HCT116 (cell line): Measurements from ENCODE around the gene MATK. TPM values are rescaled to one million over a fixed set of nuclear protein-coding genes. Genes with fewer than 3 reads are reported as not detected.

Source experiments
- ATAC-seq: fragments of 200-7000 bp; cut with Tn5 transposase; 2 replicates; pipeline ENCODE4 v1.9.1; 2020; ENCODE audit warnings: mild to moderate bottlenecking, moderate library complexity
- BruUV-seq: library from RNA; stranded (reverse); fragments of 400-500 nt; replicated peaks from 2 replicates; lab custom pipeline; 2021; lab: Mats Ljungman, UMichigan
- CTCF ChIA-PET: fragments of 300-600 bp; sonication (Branson Sonifier 250); formaldehyde crosslinking; loops from one replicate; lab custom pipeline; 2021; ENCODE audit warnings: antibody characterized with exemption; lab: Charles Lee
- POLR2A ChIA-PET: fragments of 300-600, 350-600 bp; sonication (Branson Sonifier 250); formaldehyde crosslinking; loops from one replicate; lab custom pipeline; 2021; ENCODE audit warnings: antibody characterized with exemption; lab: Charles Lee
- RAD21 ChIA-PET, 2 experiments: fragments of 300-600 bp; sonication (Branson Sonifier 250); formaldehyde crosslinking; loops; one replicate each; lab custom pipeline; 2023; ENCODE audit warnings: low total read pairs in 2 of 2; ENCODE audit not compliant: uncharacterized antibody in 2 of 2, unreplicated experiment in 2 of 2, low non-redundant PET in 1 of 2; lab: Charles Lee
- DNase-seq: peaks from one replicate; pipeline ENCODE4 v3.0.0-alpha.2; 2010; ENCODE audit warnings: low read depth, low spot score
- H2AFZ ChIP-seq: fragments of 200-600 bp; shearing (Covaris generic), sonication (generic); 2 replicates; pipeline ENCODE4 v1.6.1; 2017; ENCODE audit warnings: low read depth, mixed run types, mixed read lengths, antibody characterized with exemption, low read length; ENCODE audit not compliant: poor library complexity, severe bottlenecking
- H3K27ac ChIP-seq: 2 replicates; pipeline ENCODE4 v1.5.1; 2012; ENCODE audit warnings: low read depth, low read length
- H3K27me3 ChIP-seq: fragments of 200-600 bp; sonication (generic); 2 replicates; pipeline ENCODE4 v1.6.1; 2016; ENCODE audit warnings: mixed run types, low read length, mixed read lengths; ENCODE audit not compliant: insufficient read depth
- H3K36me3 ChIP-seq, 2 experiments: fragments of 200-500 bp in 1 of 2; fragments of 200-600 bp in 1 of 2; sonication (Bioruptor generic) in 1 of 2; sonication (generic) in 1 of 2; 2 replicates each; pipeline versions ENCODE4 v1.5.1 to v1.6.1; 2014 to 2016; ENCODE audit warnings: low read length in 2 of 2, inconsistent platforms in 1 of 2, mixed read lengths in 1 of 2, mixed run types in 1 of 2; ENCODE audit not compliant: insufficient read depth in 2 of 2, control insufficient read depth in 1 of 2
- H3K4me1 ChIP-seq, 2 experiments: fragments of 200-600 bp in 1 of 2; sonication (generic) in 1 of 2; 2 replicates each; pipeline versions ENCODE4 v1.5.1 to v1.6.1; 2012 to 2017; ENCODE audit warnings: low read length in 2 of 2, inconsistent platforms in 1 of 2, mild to moderate bottlenecking in 1 of 2, mixed read lengths in 1 of 2, mixed run types in 1 of 2, moderate library complexity in 1 of 2; ENCODE audit not compliant: insufficient read depth in 2 of 2, control insufficient read depth in 1 of 2
- H3K4me2 ChIP-seq: fragments of 200-600 bp; sonication (generic); 2 replicates; pipeline ENCODE4 v1.6.1; 2017; ENCODE audit warnings: mixed run types, low read length, mixed read lengths
- H3K4me3 ChIP-seq, 2 experiments: fragments of 200-600 bp in 1 of 2; sonication (generic) in 1 of 2; replicated peaks in 1 of 2; 2 replicates each; pipeline ENCODE4 v1.5.1; 2011 to 2016; ENCODE audit warnings: low read length in 2 of 2, control low read depth in 1 of 2, low read depth in 1 of 2, mild to moderate bottlenecking in 1 of 2, mixed read lengths in 1 of 2, mixed run types in 1 of 2
- H3K79me2 ChIP-seq: fragments of 200-600 bp; sonication (generic); 2 replicates; pipeline ENCODE4 v1.6.1; 2017; ENCODE audit warnings: mild to moderate bottlenecking, mixed run types, low read length, moderate library complexity, mixed read lengths; ENCODE audit not compliant: insufficient read depth
- H3K9ac ChIP-seq: fragments of 200-600 bp; sonication (generic); 2 replicates; pipeline ENCODE4 v1.6.1; 2016; ENCODE audit warnings: low read length, mixed read lengths
- H3K9me2 ChIP-seq: fragments of 200-600 bp; sonication (generic), shearing (Covaris generic); 2 replicates; pipeline ENCODE4 v1.6.1; 2017; ENCODE audit warnings: mixed run types, mild to moderate bottlenecking, moderate library complexity; ENCODE audit not compliant: insufficient read depth
- H3K9me3 ChIP-seq, 2 experiments: fragments of 200-500 bp in 1 of 2; fragments of 200-600 bp in 1 of 2; sonication (Bioruptor generic) in 1 of 2; sonication (generic) in 1 of 2; 2 replicates each; pipeline ENCODE4 v1.6.1; 2014 to 2017; ENCODE audit warnings: low read length in 2 of 2, mixed read lengths in 2 of 2, inconsistent platforms in 1 of 2, low read depth in 1 of 2, mild to moderate bottlenecking in 1 of 2, mixed run types in 1 of 2, moderate library complexity in 1 of 2; ENCODE audit not compliant: control insufficient read depth in 1 of 2, insufficient read depth in 1 of 2
- H4K20me1 ChIP-seq: fragments of 200-600 bp; sonication (generic), shearing (Covaris generic); 2 replicates; pipeline ENCODE4 v1.6.1; 2017; ENCODE audit warnings: mixed run types, mild to moderate bottlenecking, moderate library complexity; ENCODE audit not compliant: insufficient read depth
- CBX3 ChIP-seq: IDR thresholded peaks from 2 replicates; pipeline ENCODE4 v1.6.1; 2012; ENCODE audit warnings: low read depth
- EZH2 ChIP-seq: fragments of 200-600 bp; sonication (generic); IDR thresholded peaks from 2 replicates; pipeline ENCODE4 v1.6.1; 2017; ENCODE audit warnings: antibody characterized with exemption, mixed run types
- EZH2phosphoT487 ChIP-seq: fragments of 200-600 bp; IDR thresholded peaks from 2 replicates; pipeline ENCODE4 v1.6.1; 2018; ENCODE audit warnings: antibody characterized with exemption, borderline replicate concordance
- SIN3A ChIP-seq: IDR thresholded peaks from 2 replicates; pipeline ENCODE4 v1.6.1; 2012; ENCODE audit warnings: low read depth
- SP1 ChIP-seq: IDR thresholded peaks from 2 replicates; pipeline ENCODE4 v1.6.1; 2012; ENCODE audit warnings: low read depth
- SRF ChIP-seq: IDR thresholded peaks from 2 replicates; pipeline ENCODE4 v1.6.1; 2012; ENCODE audit warnings: low read depth
- TCF7L2 ChIP-seq: IDR thresholded peaks from 2 replicates; pipeline ENCODE4 v1.7.0; 2011; ENCODE audit warnings: borderline replicate concordance, inconsistent platforms; ENCODE audit not compliant: insufficient read depth, insufficient read length; ENCODE audit errors: extremely low read depth
- ZFX ChIP-seq: fragments of 450-650 bp; IDR thresholded peaks from 2 replicates; pipeline ENCODE4 v1.6.1; 2017
- ZNF274 ChIP-seq: fragments of 200-500 bp; sonication (Bioruptor generic); IDR thresholded peaks from 2 replicates; pipeline ENCODE4 v1.6.1; 2014; ENCODE audit warnings: mild to moderate bottlenecking, low read depth, low read length, inconsistent platforms
- intact Hi-C: fragments of 100-400 bp; cut with micrococcal nuclease; formaldehyde crosslinking; loops from 2 replicates; pipeline ENCODE4 v1.10.0; 2022
- total RNA-seq: library from RNA; stranded (reverse); gene quantifications from one replicate; pipeline ENCODE4 v1.2.1, GENCODE V29; 2021; ENCODE audit not compliant: unreplicated experiment
- TF ChIP-seq, protein P1 (sequence below), 3 experiments: fragments of 200-600 bp in 1 of 3; sonication (generic) in 1 of 3; IDR thresholded peaks in 2 of 3; conservative IDR thresholded peaks in 1 of 3; 2 replicates each; pipeline ENCODE4 v1.5.1; 2012 to 2017; ENCODE audit warnings: low read depth in 2 of 3, low read length in 2 of 3, antibody characterized with exemption in 1 of 3, borderline replicate concordance in 1 of 3, control low read depth in 1 of 3, mild to moderate bottlenecking in 1 of 3, mixed read lengths in 1 of 3, mixed run types in 1 of 3, moderate library complexity in 1 of 3; ENCODE audit not compliant: insufficient read depth in 1 of 3

The MATK gene
- total RNA-seq, 1 experiment from 2014 or later = not detected

DNA sequence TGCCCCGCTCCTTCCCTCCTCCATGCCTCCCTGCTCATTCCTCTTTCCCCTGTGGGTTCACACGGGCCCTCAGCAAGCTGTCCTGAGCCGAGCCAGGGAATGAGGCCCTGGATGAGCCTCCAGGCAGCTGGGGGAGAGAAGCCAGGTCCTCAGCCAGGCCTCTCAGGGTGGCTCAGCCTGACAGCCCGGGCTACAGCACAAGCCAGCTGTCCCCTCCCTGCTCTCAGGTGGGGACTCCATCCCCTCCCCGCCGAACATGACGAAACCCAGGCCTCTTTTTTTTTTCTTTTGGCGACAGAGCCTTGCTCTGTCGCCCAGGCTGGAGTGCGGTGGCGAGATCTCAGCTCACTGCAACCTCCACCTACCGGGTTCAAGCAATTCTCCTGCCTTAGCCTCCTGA lies 40.0 kb upstream of the MATK start:
- intact Hi-C loops = no loop called here
- no peaks in the 10 kb centered on the region for H4K20me1 ChIP-seq
- no peak overlapping the region for H3K27ac ChIP-seq
- TF ChIP-seq SRF (no peak), CBX3 (no peak), ZNF274 (no peak), TCF7L2 (no peak), ZFX (no peak), SP1 (no peak), SIN3A (no peak), EZH2 (no peak), EZH2phosphoT487 (no peak)
- TF ChIP-seq, protein P1, sequence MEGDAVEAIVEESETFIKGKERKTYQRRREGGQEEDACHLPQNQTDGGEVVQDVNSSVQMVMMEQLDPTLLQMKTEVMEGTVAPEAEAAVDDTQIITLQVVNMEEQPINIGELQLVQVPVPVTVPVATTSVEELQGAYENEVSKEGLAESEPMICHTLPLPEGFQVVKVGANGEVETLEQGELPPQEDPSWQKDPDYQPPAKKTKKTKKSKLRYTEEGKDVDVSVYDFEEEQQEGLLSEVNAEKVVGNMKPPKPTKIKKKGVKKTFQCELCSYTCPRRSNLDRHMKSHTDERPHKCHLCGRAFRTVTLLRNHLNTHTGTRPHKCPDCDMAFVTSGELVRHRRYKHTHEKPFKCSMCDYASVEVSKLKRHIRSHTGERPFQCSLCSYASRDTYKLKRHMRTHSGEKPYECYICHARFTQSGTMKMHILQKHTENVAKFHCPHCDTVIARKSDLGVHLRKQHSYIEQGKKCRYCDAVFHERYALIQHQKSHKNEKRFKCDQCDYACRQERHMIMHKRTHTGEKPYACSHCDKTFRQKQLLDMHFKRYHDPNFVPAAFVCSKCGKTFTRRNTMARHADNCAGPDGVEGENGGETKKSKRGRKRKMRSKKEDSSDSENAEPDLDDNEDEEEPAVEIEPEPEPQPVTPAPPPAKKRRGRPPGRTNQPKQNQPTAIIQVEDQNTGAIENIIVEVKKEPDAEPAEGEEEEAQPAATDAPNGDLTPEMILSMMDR (IDR thresholded peaks at IDR 0.05 in 2 of 3, conservative IDR thresholded peaks at IDR 0.05 in 1 of 3; ENCODE audit: borderline replicate concordance in 1 of 3, insufficient read depth in 1 of 3, low read depth in 2 of 3, low read length in 2 of 3) = no peak
- H3K4me2 ChIP-seq = no peak overlapping the region
- POLR2A ChIA-PET = no interaction called here
- no peak for DNase-seq
- H3K79me2 ChIP-seq = no peaks in the 10 kb centered on the region
- BruUV-seq = no TSS peak
- no peak overlapping the region for H2AFZ ChIP-seq
- CTCF ChIA-PET = no interaction called here
- ATAC-seq = no peak
- peaks cover 0 to 9% of the 10 kb centered on the region in 2 experiments; a peak in 1 of 4 replicates for H3K4me1 ChIP-seq
- H3K9me2 ChIP-seq = no peaks in the 10 kb centered on the region
- no peaks in the 10 kb centered on the region for H3K36me3 ChIP-seq
- RAD21 ChIA-PET = interaction anchor here in 1 of 2 experiments (0.7 kb wide), 1 partner anchor 109 kb away, joined by 3 read pairs; no protein-coding TSS in a partner anchor
- no peaks in the 10 kb centered on the region for H3K9me3 ChIP-seq
- no peak overlapping the region for H3K9ac ChIP-seq
- no peak overlapping the region for H3K4me3 ChIP-seq
- H3K27me3 ChIP-seq = no peaks in the 10 kb centered on the region
